ENCODE results near the gene SGMS1. TPM values are rescaled to one million over a fixed set of nuclear protein-coding genes. Genes with fewer than 3 reads are reported as not detected.
"Not testable (repeated sequence)": the region's sequence is repeated elsewhere in the genome, so short reads cannot be mapped to it uniquely, and the experiment has no call there.

Gene SGMS1
- total RNA-seq, 1 donor: 30.2 TPM

DNA sequence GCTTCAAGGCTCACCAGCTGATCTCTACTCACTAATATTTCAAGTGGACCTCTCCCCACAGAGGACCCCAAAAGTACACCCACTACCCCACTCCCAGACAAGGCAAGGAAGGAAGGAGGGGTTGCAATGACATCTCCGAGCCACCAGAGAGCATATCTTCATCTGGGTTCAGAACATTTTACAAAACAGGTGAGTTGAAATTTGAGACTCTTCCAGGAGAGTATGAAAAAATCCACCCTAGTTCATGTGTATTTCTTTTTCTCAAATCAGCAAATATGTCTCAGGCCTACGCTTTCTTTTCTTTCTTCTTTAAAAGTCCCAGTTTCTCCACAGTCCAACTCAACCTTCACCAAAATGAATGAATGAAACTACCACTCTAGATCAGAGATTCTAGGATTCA is 61.9 kb downstream of the SGMS1 start:
- peak in 1 of 3 donors; percentile 40 for DNase-seq (ENCODE audit: low read depth in 2 of 3, low spot score in 2 of 3)

DNA sequence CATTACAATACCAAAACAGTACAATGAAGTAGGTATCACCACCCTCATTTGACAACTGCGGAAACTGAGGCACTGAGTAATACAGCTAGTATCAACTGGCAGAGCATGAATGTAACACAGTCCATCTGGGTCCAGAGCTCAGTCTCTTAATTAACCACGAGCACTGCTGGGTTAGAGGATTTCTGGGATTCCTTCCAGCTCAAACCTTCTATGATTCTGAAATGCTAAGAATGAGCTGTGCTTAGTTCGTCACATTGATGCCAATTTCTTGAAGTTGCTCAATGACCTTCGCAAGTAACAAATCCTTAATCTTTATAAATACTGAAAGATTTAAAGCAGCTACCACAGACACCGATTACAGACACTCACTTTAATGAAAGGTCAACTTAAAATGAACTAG is 62.5 kb downstream of the SGMS1 start:
- DNase-seq (ENCODE audit: low read depth in 2 of 3, low spot score in 2 of 3): no peak

GRCh38 chr10:50560370-50560769 is 63.4 kb downstream of the SGMS1 start:
- DNase-seq (ENCODE audit: low read depth in 2 of 3, low spot score in 2 of 3): no peak

DNA sequence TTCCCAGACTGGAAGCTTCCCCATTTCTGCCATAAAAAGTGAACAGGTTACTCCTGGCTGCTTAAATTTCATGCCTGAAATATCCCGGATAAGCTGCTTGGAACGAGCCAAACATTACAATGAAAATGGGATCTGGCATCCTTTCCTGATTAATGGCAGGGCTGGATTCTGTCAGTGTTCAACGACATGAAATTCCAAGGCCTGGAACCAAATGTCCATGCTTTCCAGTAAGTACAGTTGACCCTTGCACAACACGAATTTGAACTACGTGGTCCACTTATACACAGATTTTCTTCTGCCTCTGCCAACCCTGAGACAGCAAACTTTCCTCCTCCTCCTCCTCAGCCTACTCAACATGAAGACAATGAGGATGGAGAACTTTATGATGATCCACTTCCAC is 65.4 kb downstream of the SGMS1 start:
- no peak for DNase-seq (ENCODE audit: low read depth in 2 of 3, low spot score in 2 of 3)

GRCh38 chr10:50557130-50557682 is 66.5 kb downstream of the SGMS1 start:
- no peak for DNase-seq (ENCODE audit: low read depth in 2 of 3, low spot score in 2 of 3)

DNA sequence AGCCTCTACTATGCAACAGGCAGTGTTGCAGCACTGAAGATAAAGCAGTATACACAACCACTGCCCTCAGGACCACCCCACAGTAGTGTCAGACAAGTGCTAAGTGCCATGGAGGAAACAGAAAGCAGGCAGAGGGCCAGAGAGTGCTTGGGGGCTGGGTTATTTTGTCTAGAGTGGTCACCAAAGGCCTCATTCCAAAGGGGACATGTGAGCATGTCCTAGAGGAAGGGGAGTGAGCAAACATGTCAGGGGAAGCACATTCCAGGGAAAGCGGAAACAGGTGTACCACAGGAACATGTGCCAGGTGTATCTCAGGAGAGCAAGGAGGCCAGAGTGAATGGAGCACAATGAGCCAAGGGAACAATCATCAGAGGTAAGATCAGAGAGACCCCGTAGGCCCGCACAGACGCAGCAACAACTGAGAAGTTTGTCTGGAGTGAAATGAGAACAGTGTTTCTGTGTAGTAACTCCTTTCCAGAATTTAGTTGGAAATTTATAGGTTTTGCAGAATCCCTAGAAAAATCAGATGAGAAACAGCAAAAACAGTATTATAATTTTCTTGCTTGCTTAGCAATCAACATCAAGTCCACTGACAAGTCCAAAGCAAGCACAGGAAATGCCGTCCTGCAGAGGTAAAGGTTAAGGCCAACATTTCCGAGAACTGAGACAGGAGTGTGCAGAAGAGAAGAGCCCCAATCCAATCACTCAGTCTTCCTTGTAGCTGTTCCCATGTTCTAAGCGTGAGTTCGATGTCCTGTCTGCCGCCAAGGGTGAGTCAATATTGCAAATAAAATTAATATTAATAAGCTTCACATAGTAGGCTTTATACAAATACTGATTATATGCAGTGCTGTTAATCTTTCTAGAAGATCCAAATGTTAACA is 67.3 kb downstream of the SGMS1 start:
- no peak for DNase-seq (ENCODE audit: low read depth in 2 of 3, low spot score in 2 of 3)

DNA sequence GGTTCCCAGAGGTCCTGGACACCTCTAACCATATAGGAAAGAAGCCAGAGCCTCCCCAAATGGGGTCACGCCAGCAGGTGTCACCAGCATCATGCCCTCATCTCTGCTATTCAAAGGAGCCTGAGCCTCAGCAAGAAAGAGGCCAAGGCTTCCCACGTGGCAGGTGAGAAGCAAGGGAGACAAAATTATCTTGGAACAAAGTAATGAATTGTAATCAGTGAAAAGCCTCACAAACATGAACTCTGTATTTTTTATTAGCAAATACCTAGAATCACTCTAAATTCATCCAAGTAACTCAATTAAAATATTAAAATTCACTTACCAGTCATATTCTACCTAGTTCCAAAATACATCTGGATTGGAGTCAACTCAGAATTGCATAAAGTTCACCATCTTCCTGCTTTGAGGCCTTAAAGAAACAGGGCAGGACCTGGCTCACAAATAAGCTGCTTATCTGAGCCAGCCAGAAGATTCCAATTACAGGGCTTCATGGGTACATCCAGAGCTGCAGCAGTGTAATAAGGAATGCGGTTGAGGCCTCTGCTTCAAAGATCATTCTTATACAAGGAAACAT is 68.7 kb downstream of the SGMS1 start:
- peak in 1 of 3 donors; percentile 27 for DNase-seq (ENCODE audit: low read depth in 2 of 3, low spot score in 2 of 3)

- DNase-seq (ENCODE audit: low read depth in 2 of 3, low spot score in 2 of 3): no peak
Observed at GRCh38 chr10:50554376-50554994, 69.3 kb downstream of the SGMS1 start.

DNA sequence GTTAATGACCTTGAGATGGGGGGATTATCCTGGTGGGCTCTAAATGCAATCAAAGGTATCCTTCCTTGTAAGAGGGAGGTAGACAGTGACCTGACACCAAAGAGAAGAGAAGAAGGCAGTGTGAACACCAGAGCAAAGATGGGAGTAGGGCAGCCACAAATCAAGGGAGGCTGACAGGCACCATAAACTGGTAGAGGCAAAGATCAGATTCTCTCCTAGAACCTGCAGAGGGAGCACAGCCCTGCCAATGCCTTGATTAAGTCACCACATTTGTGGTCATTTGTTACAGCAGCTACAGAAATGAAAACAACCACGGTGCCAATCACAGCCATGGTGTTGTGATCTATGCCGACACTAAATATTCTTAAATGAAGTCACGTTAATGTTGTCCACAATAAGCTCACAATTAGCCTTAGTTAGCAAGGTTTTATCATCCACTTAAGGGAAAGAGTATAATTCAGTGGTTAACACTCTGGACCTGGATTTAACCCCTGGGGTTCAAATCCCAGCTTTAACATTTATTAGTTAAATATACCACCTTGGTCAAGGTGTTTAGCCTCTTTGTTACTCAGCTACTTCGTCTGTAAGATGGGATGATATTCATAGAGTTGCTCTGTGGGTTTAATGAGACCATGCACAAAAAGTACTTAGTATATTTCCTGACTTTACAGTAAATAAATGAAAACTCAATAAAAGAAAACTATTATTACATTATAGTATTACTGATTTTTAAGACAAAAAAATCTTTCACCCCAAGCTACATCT is 70.8 kb downstream of the SGMS1 start:
- DNase-seq (ENCODE audit: low read depth in 2 of 3, low spot score in 2 of 3): peak in 2 of 3 donors; percentile 20 to 35

DNA sequence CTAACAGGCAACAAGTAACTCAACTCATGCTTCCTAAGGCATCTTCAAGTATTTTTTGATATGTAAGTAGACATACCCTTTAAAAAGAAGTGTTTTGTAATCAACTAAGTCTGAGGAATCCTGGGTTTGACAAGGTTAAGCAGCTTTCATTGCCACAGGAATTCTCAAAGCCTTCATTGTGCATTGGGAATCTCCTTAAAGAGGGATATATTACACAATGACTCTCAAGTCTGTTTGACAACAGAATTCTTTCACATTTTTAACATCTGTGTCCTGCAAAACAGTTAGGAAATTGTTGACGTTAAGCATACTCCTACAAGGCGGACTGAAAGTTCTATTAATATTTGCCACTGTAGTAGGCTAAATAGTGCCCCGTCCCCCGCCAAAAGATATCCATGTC is 71.4 kb downstream of the SGMS1 start:
- no peak for DNase-seq (ENCODE audit: low read depth in 2 of 3, low spot score in 2 of 3)

- no peak for DNase-seq (ENCODE audit: low read depth in 2 of 3, low spot score in 2 of 3)
Observed at GRCh38 chr10:50551894-50552293, 71.9 kb downstream of the SGMS1 start.

GRCh38 chr10:50550291-50550839 is 73.4 kb downstream of the SGMS1 start:
- peak in 1 of 3 donors; percentile 9 for DNase-seq (ENCODE audit: low read depth in 2 of 3, low spot score in 2 of 3)

GRCh38 chr10:50549186-50549585 is 74.6 kb downstream of the SGMS1 start:
- not testable (repeated sequence) for DNase-seq (ENCODE audit: low read depth in 2 of 3, low spot score in 2 of 3)

DNA sequence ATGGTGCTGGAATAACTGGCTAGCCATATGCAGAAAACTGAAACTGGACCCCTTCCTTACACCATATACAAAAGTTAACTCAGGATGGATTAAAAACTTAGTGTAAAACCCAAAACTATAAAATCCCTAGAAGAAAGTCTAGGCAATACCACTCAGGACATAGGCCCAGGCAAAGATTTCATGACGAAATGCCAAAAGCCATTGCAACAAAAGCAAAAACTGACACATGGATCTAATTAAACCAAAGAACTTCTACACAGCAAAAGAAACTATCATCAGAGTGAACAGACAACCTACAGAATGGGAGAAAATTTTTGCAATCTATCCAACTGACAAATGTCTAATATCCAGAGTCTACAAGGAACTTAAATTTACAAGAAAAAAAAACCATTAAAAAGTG is 75.3 kb downstream of the SGMS1 start:
- DNase-seq (ENCODE audit: low read depth in 2 of 3, low spot score in 2 of 3): not testable (repeated sequence)

DNA sequence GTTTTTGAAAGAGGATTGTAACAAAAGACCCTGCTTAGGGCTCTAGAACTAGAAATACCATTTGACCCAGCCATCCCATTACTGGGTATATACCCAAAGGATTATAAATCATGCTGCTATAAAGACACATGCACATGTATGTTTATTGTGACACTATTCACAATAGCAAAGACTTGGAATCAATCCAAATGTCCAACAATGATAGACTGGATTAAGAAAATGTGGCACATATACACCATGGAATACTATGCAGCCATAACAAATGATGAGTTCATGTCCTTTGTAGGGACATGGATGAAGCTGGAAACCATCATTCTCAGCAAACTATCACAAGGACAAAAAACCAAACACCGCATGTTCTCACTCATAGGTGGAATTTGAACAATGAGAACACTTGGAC is 77.5 kb downstream of the SGMS1 start:
- not testable (repeated sequence) for DNase-seq (ENCODE audit: low read depth in 2 of 3, low spot score in 2 of 3)

DNA sequence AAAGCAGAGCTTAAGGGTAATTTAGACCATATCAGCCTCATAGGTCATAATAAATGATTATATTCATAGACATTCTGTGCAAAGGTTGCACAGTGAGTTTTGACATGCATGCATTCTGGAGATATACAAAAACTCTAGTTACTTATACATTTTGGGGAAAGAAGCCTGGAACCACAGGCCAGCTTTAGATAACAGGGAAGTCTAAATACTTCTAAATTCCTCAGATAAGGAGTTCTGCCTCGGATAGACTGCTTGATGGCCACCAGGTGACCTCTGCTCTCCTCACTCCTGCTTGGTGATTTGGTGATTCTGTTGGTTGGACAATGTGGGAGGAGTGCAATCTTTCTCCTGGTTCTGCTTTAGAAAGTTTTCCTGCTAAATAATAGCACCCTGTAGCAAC is 77.9 kb downstream of the SGMS1 start:
- no peak for DNase-seq (ENCODE audit: low read depth in 2 of 3, low spot score in 2 of 3)

DNA sequence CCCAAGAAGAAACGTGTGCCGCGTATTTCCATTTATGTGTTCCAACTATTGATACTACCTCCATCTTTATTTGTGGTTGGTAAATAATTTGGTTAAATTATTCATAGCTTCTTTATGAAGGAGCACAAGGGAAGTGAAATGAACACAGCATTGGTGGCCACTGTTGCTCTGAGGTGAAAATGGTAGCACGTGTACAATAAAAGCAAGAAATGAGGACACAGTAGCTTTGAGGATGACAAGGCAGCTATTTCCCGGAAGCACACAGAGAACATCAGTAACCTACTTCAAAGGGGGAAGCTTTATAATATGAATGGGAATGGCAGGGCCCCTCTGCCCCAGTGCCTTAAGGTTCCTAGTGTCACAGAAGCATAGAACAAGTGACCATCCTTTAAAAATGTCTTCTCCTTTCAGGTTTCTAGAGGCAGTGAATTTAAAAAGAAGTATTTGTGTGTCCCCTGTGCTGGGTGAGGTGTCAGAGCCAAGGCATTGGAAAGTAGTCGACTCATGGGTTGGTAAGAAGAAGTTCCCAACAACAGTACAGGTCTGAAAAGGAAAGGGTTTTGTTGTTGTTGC is 78.8 kb downstream of the SGMS1 start:
- DNase-seq (ENCODE audit: low read depth in 2 of 3, low spot score in 2 of 3): no peak

- DNase-seq (ENCODE audit: low read depth in 2 of 3, low spot score in 2 of 3): no peak
Observed at GRCh38 chr10:50544095-50544856, 79.5 kb downstream of the SGMS1 start.

- DNase-seq (ENCODE audit: low read depth in 2 of 3, low spot score in 2 of 3): no peak
Observed at GRCh38 chr10:50542871-50543270, 80.9 kb downstream of the SGMS1 start.

Data from hematopoietic multipotent progenitor cell (in vitro differentiated cells).